ENCODE measurements around the gene TERB1. TPM values are rescaled to one million over a fixed set of nuclear protein-coding genes. Genes with fewer than 3 reads are reported as not detected.

TERB1 gene
- total RNA-seq, 1 donor from 2014 or later, result not detected

- TF ChIP-seq, protein P1, sequence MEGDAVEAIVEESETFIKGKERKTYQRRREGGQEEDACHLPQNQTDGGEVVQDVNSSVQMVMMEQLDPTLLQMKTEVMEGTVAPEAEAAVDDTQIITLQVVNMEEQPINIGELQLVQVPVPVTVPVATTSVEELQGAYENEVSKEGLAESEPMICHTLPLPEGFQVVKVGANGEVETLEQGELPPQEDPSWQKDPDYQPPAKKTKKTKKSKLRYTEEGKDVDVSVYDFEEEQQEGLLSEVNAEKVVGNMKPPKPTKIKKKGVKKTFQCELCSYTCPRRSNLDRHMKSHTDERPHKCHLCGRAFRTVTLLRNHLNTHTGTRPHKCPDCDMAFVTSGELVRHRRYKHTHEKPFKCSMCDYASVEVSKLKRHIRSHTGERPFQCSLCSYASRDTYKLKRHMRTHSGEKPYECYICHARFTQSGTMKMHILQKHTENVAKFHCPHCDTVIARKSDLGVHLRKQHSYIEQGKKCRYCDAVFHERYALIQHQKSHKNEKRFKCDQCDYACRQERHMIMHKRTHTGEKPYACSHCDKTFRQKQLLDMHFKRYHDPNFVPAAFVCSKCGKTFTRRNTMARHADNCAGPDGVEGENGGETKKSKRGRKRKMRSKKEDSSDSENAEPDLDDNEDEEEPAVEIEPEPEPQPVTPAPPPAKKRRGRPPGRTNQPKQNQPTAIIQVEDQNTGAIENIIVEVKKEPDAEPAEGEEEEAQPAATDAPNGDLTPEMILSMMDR (conservative IDR thresholded peaks at IDR 0.05; ENCODE audit: low read depth, low read length), result no peak
- DNase-seq (ENCODE audit: low read depth), result no peak
Observed at GRCh38 chr16:66842765-66843164, 41.4 kb upstream of the TERB1 start.

DNA sequence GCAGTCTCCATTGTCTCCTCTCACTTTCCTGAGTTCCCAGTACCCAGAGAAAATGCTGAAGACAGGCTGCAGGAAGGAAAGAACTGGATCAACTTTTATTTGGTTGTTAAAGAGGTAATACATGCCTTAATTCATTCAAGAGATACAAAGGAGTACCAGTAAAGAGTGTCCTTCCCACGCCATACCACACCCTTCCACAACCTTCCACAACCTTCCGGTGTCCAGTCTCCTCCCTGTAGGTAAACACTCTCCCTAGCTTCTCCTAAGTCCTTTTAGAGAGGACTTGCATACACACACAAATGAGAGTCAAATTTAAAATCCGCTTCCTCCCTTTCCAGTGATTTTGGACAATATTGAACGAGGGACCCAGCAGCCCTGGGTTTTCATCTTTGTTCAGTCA lies 40.0 kb upstream of the TERB1 start:
- TF ChIP-seq, protein P1 (conservative IDR thresholded peaks at IDR 0.05; ENCODE audit: low read depth, low read length), result no peak
- no peak overlapping the region for H3K4me3 ChIP-seq (ENCODE audit: low read depth, low read length)
- no peak for DNase-seq (ENCODE audit: low read depth)

More at GRCh38 chr16:66842765-66843164, 41.4 kb upstream of the TERB1 start:
- no peak overlapping the region for H3K4me3 ChIP-seq (ENCODE audit: low read depth, low read length)

GRCh38 chr16:66840883-66841282 lies 39.5 kb upstream of the TERB1 start:
- DNase-seq (ENCODE audit: low read depth), result no peak
- H3K4me3 ChIP-seq (ENCODE audit: low read depth, low read length), result no peak overlapping the region
- TF ChIP-seq, protein P1 (conservative IDR thresholded peaks at IDR 0.05; ENCODE audit: low read depth, low read length), result no peak

DNA sequence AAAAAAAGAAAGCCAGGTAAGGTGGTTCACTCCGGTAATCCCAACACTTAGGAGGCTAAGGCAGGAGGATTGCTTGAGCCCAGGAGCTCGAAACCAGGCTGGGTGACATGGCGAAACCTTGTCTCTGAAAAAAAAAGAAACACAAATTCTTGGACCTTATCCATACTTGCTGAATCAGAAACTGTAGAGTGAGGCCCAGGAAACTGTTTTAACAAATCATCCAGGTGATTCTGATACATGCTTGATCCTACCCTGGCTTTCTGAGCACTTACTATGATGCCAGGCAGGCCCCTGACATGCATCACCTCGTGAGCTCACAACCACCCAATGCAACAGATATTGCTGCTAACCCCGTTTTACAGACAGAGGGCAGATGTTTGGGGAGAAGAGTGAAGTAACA lies 33.4 kb upstream of the TERB1 start:
- DNase-seq (ENCODE audit: low read depth), result no peak
- no peak overlapping the region for H3K4me3 ChIP-seq (ENCODE audit: low read depth, low read length)
- TF ChIP-seq, protein P1 (conservative IDR thresholded peaks at IDR 0.05; ENCODE audit: low read depth, low read length), result no peak

- TF ChIP-seq, protein P1 (conservative IDR thresholded peaks at IDR 0.05; ENCODE audit: low read depth, low read length), result no peak
- H3K4me3 ChIP-seq (ENCODE audit: low read depth, low read length), result no peak overlapping the region
- DNase-seq (ENCODE audit: low read depth), result no peak
Observed at GRCh38 chr16:66832661-66833305, 31.4 kb upstream of the TERB1 start.

- TF ChIP-seq, protein P1 (conservative IDR thresholded peaks at IDR 0.05; ENCODE audit: low read depth, low read length), result no peak
- DNase-seq (ENCODE audit: low read depth), result no peak
- no peak overlapping the region for H3K4me3 ChIP-seq (ENCODE audit: low read depth, low read length)
Observed at GRCh38 chr16:66832190-66832589, 30.8 kb upstream of the TERB1 start.

All from epithelial cell of proximal tubule (primary cell).